ENCODE data around the gene ENOX2.

The ENOX2 gene

DNA sequence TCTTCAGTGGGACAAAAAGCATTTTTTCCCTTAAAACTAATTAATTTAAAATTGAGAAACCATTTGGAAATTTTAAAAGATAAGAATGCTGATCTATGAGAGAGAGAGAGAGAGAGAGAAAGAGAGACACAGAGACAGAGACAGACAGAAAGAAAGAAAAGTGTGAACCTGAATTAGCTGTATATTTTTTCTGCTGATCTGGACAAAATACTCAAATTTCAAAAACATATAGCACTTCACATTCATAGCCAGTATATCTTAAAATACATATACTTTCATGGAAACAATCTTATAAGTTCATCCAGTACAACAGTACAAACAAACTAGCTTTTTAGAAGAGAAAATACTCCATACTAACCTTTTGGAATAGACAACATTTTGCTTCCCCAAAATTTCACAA is 18.4 kb downstream of the ENOX2 start:
- DNase-seq (ENCODE audit: low read depth in 2 of 2): no peak

DNA sequence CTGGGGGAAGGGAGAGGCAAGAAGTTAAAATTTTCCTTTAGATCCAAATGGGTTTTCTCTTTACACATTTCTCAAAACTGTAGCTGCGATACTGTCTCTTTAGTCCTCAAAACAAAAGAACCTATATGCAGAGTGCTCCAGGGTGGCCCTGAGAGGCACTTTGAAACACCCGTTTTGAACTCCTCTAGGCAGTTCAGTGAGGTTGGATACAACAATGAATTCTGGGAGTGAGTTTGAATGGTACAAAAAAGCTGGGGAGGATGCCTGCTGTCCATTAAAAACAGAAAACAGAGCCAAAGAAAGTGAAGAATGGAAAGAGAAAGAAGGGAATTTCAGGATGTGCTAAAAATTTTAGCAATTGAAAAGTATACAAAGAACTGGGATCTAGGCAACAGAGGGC is 23.1 kb downstream of the ENOX2 start:
- DNase-seq (ENCODE audit: low read depth in 2 of 2): no peak

DNA sequence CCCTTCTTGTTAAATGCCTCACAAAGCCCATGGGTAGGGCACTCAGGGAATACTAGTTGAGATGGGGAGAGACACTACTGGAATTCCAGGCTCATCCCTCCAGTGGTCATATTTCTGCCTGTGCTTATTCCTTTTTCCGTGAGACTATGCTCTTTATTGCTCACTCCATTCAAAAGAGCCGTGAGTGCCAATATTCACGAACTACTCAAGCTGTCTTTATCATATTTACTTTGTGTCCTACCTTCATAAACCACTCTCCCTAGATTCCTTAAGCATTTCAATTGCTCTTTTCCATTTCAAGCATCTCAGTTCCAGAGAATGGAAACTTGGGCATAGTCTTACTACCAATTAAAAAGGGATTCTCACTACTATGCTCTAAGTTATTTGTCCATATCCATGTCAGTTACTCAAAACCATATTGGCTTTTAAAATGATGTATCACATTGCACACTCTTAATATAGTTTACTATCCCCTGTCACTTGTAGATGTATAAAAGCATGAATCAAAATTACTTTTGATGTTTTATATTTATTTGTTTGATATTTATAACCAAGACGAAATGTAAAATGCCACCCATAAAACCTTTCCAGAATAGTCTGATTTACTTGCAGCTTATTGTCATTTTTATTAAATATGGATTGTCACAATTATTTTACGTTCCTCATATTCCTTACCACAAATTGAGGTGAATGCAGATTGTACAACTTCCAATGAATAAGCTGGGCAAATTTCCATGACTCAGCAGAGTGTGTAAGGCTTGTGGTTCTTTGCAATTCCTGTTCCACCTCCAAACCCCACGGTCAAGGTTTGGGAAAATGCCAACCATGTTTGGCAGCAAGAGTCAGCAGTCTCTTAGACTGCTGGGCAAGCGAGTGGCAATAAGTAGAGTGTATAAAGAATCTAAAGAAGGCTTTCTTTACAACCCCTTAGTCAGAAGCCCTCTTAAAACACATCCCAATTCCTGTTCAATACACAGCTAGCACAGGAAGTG is 24.4 kb downstream of the ENOX2 start:
- no peak for DNase-seq (ENCODE audit: low read depth in 2 of 2)

DNA sequence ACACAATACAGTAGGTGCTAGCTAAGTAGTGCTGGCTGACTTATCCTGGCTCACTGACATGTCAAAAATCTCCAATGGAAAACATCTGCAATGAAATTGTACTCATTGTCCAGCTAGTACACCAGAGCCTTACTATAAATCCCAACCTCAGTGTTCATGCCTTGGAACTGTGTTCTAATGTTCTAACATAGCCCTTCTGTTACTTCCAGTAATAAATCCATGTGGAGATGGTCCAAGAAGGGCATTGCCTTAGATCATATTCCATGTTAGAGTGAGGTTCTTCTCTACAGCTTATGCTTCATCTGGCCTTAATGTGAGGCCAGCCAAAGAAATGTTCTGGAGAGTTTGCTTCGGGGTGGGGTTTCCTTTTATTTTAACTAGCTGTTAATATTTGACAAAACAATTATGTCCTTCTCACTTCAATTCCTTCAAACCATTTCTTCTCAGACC is 25.1 kb downstream of the ENOX2 start:
- DNase-seq (ENCODE audit: low read depth in 2 of 2): no peak

DNA sequence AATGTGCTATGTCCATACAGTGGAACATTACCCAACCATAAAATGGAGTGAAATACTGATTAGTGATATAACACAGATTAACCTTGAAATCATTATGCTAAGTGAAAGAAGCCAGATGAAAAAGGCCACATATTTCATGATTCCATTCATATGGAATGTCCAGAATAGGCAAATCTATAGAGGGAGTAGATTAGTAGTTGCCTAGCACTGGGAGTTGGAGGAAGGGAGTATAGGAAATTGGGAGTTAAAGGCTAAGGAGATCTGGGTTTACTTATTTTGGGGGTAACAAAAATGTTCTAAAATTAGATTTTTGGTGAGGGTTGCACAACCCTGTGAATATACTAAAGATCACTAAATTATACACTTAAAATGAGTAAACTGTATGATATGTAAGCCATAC is 26.8 kb downstream of the ENOX2 start:
- DNase-seq (ENCODE audit: low read depth in 2 of 2): no peak

DNA sequence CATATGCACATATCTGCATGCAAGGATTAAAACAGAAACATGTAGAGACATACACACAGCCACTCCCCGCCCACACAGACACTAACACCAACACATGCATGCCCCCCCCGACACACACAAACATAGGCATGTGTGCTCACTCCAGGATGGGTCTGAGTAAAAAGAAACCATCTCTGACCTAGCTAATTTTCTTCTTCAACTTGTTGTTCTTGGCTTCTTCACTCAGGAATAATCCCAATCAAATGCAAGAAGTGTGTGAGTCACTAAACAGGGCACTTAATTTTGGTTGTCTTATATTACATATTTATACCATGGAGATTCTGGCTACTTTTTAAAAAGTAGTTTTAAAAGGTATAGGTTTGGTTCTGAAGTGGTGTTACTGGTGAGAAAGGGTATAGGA is 28.3 kb downstream of the ENOX2 start:
- DNase-seq (ENCODE audit: low read depth in 2 of 2): no peak

DNA sequence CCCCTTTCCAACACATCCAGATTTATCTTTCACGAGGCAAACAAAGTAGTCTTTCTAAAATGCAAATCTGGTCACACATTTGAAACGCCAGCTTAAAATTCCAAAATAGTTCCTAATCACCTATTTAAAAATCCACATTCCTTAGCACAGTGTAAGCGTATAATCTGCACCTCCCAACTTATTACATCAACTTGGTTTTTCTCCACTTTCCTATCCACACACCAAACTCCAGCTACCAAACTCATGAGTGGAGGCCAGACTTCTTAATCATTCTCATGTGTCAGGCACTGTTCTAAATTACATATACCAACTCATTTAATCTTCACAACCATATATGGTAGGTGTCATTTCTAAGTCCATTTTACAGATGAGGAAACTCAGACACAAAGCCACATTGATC is 33.8 kb downstream of the ENOX2 start:
- DNase-seq (ENCODE audit: low read depth in 2 of 2): no peak

DNA sequence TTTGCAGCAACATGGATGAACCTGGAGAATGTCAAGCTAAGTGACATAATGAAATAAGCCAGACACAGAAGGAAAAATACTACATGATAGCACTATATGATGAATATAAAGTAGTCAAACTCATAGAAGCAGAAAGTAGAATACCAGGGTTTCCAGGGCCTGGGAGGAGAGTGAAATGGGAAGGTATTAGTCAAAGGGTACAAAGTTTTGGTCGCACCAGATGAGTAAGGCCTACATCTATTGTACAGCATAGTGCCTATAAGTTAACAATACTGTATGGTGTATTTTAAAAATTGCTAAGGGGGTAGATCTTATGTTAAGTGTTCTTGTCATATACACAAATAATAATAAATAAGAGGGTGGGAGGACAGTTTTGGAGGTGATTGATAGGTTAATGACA is 41.5 kb downstream of the ENOX2 start:
- no peak for DNase-seq (ENCODE audit: low read depth in 2 of 2)

DNA sequence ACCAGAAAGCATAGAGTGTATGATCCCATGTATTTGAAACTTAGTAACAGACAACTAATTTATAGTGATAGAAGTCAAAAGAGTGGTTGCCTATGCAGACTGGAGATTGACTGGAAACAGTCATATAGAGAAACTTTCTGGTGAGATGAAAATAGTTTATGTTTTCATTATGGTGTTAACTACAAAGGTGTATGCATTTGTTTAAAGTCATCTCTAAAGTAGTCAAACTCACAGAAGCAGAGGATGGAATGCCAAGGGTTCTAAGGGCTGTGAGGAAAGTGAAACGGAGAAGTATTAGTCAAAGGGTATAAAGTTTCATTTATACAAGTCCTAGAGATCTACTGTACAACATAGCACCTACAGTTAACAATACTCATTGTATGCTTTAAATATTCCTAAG is 45.8 kb downstream of the ENOX2 start:
- DNase-seq (ENCODE audit: low read depth in 2 of 2): no peak

DNA sequence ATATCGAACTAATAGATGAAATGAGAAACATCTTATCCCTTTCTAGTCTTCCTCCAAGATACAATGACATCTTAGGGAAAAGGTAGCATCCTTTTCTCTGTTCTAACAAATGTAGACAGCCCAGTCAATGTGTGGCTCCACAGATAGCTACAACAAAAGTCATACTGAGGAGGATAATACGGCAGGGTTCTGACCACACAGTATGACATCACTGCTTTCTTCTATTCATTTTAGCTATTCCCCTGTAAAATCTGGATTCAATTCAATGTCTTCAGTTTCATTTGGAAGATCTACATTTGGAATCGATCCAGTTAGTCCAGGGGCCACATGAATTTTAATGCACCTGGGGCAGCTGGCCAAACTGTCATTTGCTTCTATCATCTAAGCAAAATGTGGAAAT is 51.4 kb downstream of the ENOX2 start:
- no peak for DNase-seq (ENCODE audit: low read depth in 2 of 2)

DNA sequence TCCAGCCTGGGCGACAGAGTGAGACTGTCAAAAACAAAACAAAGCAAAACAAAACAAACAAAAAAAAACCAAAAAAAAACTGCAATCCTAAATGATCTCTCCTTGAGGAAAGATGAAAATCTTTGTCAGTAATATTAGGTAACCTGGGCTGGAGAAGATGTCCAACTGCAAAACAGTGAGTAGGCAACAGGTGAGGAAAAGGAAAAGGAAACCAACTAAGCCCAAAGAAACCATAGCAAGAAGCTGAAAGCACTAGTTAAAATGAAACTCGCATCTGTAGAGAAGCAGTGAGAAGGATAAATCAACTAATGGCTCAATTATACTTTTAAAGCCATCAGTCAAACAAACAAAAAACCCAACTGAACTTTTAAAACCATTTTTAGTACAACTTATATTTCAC is 54.2 kb downstream of the ENOX2 start:
- DNase-seq (ENCODE audit: low read depth in 2 of 2): no peak

DNA sequence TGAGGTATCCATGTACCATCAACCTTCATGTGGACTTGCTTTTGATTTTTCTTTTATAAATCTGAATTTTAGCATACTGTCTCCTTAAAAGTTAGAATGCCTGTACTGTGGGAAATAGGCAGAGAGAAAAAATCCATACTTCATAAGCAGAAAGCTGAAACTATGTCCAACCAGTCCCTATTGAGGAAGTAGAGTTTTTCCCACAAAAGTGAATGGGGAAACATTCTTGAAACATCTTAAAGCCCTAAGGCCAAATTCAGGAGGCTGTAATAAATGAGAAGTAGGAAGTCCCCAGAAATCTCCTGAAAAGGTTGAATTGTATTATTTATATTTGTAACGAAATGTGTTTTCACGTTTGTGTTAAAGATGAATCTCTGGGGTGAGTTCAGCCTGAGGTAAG is 56.3 kb downstream of the ENOX2 start:
- no peak for DNase-seq (ENCODE audit: low read depth in 2 of 2)

DNA sequence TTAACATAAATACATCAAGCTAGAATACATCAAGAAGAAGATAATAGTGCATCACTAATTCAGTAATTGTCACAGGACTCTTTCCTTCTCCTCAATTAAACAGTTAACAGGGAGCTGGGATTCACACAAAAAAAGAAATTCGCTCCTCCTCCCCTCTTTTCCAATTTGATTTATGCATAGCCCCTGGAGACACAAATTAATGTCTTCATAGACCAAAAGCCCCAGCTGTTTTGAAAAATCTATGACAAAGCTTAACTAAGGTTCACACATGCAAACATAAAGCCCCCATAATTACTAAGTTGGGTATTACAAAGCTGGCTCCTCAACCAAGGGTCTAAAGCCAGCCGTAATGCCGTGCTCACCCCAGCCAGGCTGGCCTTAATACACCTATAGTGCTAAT is 61.2 kb downstream of the ENOX2 start:
- no peak for DNase-seq (ENCODE audit: low read depth in 2 of 2)

DNA sequence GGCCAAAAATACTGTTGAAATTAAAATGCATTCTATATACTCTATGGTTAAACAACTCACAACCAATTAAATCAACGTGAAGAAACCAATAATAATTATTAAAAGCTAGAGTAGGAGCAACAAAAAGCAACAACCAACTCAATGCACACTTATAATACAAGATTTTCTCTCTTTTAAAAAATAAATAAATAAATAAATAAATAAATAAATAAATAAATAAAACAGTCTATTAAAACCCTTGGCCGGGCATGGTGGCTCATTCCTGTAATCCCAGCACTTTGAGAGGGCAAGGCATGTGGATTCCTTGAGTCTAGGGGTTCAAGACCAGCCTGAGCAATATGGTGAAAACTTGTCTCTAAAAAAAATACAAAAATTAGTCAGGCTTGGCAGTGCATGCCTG is 62.7 kb downstream of the ENOX2 start:
- no peak for DNase-seq (ENCODE audit: low read depth in 2 of 2)

DNA sequence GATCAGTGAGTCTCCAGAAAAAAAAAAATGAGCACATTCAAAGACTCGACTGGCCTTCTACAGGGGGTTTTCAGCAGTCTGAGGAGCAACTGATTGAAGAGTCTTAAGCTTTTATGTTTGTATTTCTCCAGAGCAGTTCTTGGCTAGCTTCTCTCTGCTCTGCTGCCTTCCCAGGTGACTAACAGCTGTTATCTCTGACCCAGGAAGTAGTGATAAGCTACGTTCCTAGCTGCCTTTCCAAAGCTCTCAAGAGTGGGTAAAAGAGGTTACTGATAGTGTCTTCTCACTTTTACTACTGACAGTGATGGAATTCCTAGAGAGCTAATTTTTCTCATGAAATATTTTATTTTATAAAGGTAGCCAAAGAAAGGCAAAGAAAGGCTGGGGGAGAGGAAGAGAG is 66.6 kb downstream of the ENOX2 start:
- DNase-seq (ENCODE audit: low read depth in 2 of 2): no peak

DNA sequence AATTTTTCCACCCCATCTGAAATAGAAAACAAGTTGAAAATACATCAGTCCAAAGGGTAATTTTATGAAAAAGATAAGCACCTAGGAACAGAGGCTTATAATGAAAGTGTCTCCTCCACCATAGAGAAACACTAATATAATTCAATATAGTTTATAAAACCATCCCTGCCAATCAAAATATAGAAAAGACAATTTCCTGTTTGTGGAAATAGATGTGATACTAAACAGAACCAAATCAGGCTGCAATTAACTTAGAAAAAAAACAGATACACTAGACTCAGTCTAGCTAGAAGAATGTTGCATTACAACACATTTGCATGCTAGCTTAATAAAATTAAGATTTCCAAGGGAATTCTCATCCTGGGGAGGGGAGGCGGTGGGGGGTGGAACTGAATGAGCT is 68.2 kb downstream of the ENOX2 start:
- DNase-seq (ENCODE audit: low read depth in 2 of 2): no peak

DNA sequence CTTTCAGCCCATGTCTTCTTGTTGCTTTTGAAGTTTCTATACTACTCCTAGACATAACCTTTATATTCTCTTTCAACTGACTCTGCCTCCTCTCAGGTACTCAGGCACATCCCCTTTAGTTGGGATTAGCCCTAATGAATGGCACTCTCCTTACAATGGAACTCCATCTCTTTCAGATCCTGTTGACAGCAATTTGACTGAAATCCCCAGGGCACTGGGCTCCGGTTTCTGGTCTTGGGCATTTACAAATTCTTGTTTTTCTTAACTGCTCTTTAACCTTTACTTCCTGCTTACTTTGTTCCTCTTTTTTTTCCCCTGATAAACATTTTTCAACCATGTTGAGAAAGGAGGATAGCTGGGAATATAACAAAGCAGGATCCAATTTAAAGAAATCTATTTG is 68.9 kb downstream of the ENOX2 start:
- no peak for DNase-seq (ENCODE audit: low read depth in 2 of 2)

DNA sequence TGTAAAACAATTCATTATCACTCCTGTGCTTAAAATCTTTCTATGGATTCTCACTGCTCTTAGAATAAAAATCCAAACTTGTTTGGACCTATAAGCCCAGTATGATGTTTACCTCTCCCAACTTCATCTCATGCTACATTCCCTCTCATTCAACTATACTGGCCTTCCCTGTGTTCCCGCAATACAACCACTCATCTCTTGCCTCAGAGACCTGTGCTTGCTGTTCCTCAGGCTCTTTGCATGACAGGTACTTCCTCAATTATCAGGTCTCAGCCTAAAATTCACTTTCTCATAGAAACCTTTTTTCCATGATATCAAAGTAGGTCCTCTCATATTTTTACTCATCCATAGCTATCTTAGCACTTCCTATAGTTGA is 71.7 kb downstream of the ENOX2 start:
- no peak for DNase-seq (ENCODE audit: low read depth in 2 of 2)

DNA sequence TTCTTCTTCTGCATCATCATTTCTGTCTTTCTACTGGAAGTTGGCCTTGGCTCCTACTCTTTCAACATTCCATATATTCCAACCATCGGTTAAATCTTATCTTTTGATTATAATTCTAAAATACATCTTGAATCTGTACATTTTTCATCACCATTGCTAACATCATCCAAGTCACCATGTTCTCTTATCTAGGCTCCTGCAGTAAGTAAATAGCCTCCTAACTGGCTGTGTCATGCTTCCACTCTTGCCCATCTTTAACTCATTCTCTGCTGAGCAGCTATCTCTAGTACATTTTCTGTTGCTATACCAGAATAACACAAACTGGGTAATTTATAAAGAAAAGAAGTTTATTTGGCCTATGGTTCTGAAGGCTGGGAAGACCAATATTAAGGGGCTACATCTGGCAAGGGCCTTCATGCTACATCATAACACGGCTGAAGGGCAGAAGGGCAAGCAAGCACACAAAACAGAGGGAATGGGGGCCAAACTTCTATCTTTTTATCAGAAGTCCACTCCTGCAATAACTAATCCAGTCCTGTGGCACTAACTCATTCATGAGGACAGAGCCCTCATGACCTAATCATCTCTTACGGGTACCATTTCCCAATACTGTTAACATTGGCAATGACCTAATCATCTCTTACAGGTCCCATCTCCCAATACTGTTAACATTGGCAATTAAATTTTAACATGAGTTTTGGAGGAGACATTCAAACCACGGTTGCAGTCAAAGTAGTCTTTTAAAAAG is 72.2 kb downstream of the ENOX2 start:
- no peak for DNase-seq (ENCODE audit: low read depth in 2 of 2)

DNA sequence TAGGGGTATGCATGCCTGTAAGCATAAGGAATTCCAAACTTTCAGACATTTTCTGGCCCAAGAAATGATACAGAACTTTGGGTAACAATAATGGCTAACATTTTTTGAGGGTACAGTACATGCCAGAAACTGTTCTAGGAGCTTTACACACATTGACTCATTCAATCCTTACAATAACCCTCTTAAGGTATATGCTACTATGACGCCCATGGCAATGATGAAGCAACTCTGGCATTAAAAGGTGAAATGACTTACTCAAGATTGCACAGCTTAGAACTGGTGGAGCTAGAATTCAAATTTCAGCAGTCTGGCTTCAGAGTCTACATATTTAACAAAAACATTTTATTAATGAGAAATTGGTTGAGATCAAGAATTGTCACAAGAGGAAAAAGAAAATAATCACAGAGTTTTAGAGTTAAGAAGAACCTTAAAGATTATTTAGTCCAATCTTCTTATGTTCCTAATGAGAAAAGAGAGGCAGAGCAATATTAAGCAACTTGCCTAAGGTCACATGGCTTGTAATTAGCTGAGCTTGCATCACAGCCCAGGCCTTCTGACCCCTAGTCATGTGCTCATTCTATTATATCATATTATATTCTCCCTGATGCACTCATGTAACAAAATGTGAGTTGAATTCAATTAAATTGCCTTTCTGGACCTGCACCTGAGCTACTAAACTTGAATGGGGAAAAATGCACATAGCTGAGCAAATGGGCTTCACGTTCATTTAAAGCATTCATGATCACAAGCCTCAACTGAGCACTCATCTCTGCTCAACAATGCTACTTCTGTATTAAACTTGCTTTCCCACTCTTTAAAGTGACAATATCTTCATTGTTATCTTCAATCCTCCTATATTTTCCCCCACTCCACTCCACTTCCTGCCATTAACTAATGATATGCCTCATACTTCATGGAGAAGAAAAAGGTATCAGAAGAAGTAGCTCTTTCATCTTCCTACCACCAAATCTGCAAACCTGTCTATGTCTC is 73.2 kb downstream of the ENOX2 start:
- no peak for DNase-seq (ENCODE audit: low read depth in 2 of 2)

DNA sequence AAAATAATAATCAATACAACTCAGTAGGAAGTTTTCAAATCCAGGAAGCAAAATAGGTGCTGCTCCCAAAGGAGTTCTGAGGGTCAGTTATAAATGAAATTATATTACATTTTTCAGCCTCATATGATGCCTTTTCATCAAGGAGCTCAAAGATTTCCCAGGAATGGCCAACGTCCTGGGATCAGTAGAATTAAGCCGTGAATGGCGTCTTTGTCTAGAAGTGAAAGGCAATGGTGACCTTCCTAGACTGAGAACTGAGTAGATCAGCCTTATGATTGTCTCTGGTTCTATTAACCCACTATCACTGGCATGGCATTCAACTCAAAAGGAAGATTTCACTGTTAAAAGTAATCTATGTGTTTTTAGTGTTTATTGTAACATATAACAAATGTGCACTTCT is 74.4 kb downstream of the ENOX2 start:
- DNase-seq (ENCODE audit: low read depth in 2 of 2): no peak

DNA sequence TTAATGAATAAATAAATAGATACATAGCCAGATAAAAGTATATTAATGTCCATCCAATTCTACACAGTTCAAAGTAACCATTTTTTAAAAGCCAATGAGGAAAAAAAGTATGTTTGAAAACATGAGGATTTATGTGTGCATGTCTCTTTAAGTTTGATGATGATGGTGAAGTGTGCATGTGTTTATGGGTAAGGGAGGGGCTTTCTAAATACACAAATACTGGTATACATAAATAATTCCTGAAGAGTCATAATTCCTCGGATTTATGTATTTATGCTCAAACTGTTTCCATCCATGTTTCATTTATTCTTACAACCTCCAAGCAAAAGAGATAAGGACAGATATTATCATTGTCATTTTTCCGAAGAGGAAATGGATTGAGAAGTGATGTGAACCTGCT is 75.4 kb downstream of the ENOX2 start:
- no peak for DNase-seq (ENCODE audit: low read depth in 2 of 2)

Data from stimulated activated CD4-positive, alpha-beta T cell treated with anti-CD3 and anti-CD28 coated beads, Interleukin-1b, Interleukin-23, amount 100 ng/mL, for 1 hour (primary cell).